T-cell (primary cell): ENCODE data around the gene ZNF385C. TPM values are rescaled to one million over a fixed set of nuclear protein-coding genes. Genes with fewer than 3 reads are reported as not detected.
A peak's percentile ranks its signal among the peaks of the same experiment; 100 is the strongest.

Source experiments
- ATAC-seq, 4 experiments: fragments of 200-7000 bp in 3 of 4; fragments of 150-1000 bp in 1 of 4; cut with Tn5 transposase; replicated peaks in 1 of 4; 1 replicate in 3 of 4; 2 replicates in 1 of 4; pipeline ENCODE4 v1.10.0; 2021; ENCODE audit warnings: moderate library complexity in 3 of 4, mild to moderate bottlenecking in 2 of 4, moderate number of reproducible peaks in 1 of 4
- CTCF ChIA-PET, 2 donors: fragments of 300-600 bp; sonication (Branson Sonifier 250); formaldehyde crosslinking; loops; one replicate each; lab custom pipeline; 2022; ENCODE audit warnings: antibody characterized with exemption in 2 of 2; lab: Charles Lee
- POLR2A ChIA-PET, 2 donors: fragments of 300-600 bp; sonication (Branson Sonifier 250); formaldehyde crosslinking; loops; one replicate each; lab custom pipeline; 2022; ENCODE audit warnings: antibody characterized with exemption in 2 of 2; lab: Charles Lee
- DNase-seq, 35 experiments: peaks; one replicate each; pipeline versions ENCODE4 v3.0.0 to v3.0.0-alpha.2; 2013 to 2023
- H3K27ac ChIP-seq: one replicate; pipeline ENCODE4 v1.5.1; 2013; ENCODE audit warnings: low read length
- H3K27me3 ChIP-seq, 2 experiments: replicated peaks in 1 of 2; 1 replicate in 1 of 2; 2 replicates in 1 of 2; pipeline versions ENCODE4 v1.6.1 to v1.7.0; 2013; ENCODE audit warnings: low read length in 1 of 2, mixed read lengths in 1 of 2; ENCODE audit not compliant: control insufficient read depth in 2 of 2, insufficient read depth in 2 of 2; ENCODE audit errors: extremely low read depth in 1 of 2
- H3K36me3 ChIP-seq, 2 donors: 1 replicate in 1 of 2; 2 replicates in 1 of 2; pipeline versions ENCODE4 v1.6.1 to v1.7.0; 2013; ENCODE audit warnings: low read length in 1 of 2; ENCODE audit not compliant: control insufficient read depth in 2 of 2, insufficient read depth in 1 of 2; ENCODE audit errors: extremely low read depth in 1 of 2
- H3K4me1 ChIP-seq, 2 experiments: 1 replicate in 1 of 2; 2 replicates in 1 of 2; pipeline versions ENCODE4 v1.6.1 to v1.7.0; 2013; ENCODE audit warnings: low read length in 2 of 2, mixed read lengths in 1 of 2; ENCODE audit not compliant: insufficient read depth in 2 of 2, control insufficient read depth in 1 of 2; ENCODE audit errors: extremely low read depth in 1 of 2
- H3K4me3 ChIP-seq, 2 donors: 1 replicate in 1 of 2; 2 replicates in 1 of 2; pipeline versions ENCODE4 v1.5.1 to v1.7.0; 2013; ENCODE audit warnings: mild to moderate bottlenecking in 2 of 2, low read length in 1 of 2, moderate library complexity in 1 of 2; ENCODE audit not compliant: control insufficient read depth in 1 of 2; ENCODE audit errors: extremely low read depth in 1 of 2
- H3K9me3 ChIP-seq: 2 replicates; pipeline ENCODE4 v1.7.0; 2013
- H3K27ac Mint-ChIP-seq, 2 donors: one replicate each; pipeline ENCODE4 v1.8.0; 2020 to 2021; ENCODE audit warnings: mild to moderate bottlenecking in 2 of 2, mixed read lengths in 2 of 2
- H3K27me3 Mint-ChIP-seq, 2 donors: one replicate each; pipeline ENCODE4 v1.8.0; 2021 to 2022; ENCODE audit warnings: mixed read lengths in 2 of 2
- H3K36me3 Mint-ChIP-seq: one replicate; pipeline ENCODE4 v1.8.0; 2021; ENCODE audit warnings: mixed read lengths
- H3K4me1 Mint-ChIP-seq, 3 donors: one replicate each; pipeline ENCODE4 v1.8.0; 2020 to 2022; ENCODE audit warnings: mixed read lengths in 3 of 3, mild to moderate bottlenecking in 1 of 3
- H3K4me3 Mint-ChIP-seq, 3 donors: one replicate each; pipeline ENCODE4 v1.8.0; 2020 to 2022; ENCODE audit warnings: mild to moderate bottlenecking in 3 of 3, mixed read lengths in 3 of 3, moderate library complexity in 3 of 3
- H3K9me3 Mint-ChIP-seq, 3 donors: one replicate each; pipeline ENCODE4 v1.8.0; 2020 to 2022; ENCODE audit warnings: mixed read lengths in 3 of 3
- WGBS: methylation state at CpG from one replicate; pipeline ENCODE4 v1.1.5; 2013; ENCODE audit warnings: missing lambda C conversion rate; ENCODE audit not compliant: insufficient coverage; 5-methylcytosine and 5-hydroxymethylcytosine counted together
- total RNA-seq, 35 experiments: library from RNA in 6 of 35; stranded (reverse) in 6 of 35; fragments of 120-200 nt in 1 of 35; gene quantifications; one replicate each; pipeline versions ENCODE4 v1.2.1 to v1.2.4 and lab custom pipeline; 2013 to 2026

Gene ZNF385C
- total RNA-seq, 5 donors from 2014 or later (not counting 1 experiment from before 2014, with no cell fraction given): 0.16 to 1.0 (median 0.46) TPM

- peaks cover 6 to 15% (median 9%) of the 10 kb centered on the region in 3 donors for H3K4me1 Mint-ChIP-seq
- POLR2A ChIA-PET: no interaction called here
- H3K36me3 ChIP-seq: no peaks in the 10 kb centered on the region
- no peak for ATAC-seq
- no peaks in the 10 kb centered on the region for H3K9me3 Mint-ChIP-seq
- no peak overlapping the region for H3K27ac ChIP-seq
- no peak for DNase-seq
- peak overlapping the region; percentile 71 to 80 (median 71) for H3K4me3 Mint-ChIP-seq
- H3K4me1 ChIP-seq: peaks cover 0 to 15% of the 10 kb centered on the region in 2 experiments
- H3K27me3 Mint-ChIP-seq: peaks cover 18 to 36% of the 10 kb centered on the region in 2 donors
- CTCF ChIA-PET: no interaction called here
- H3K27me3 ChIP-seq: peaks cover 0 to 44% of the 10 kb centered on the region in 2 experiments
- H3K36me3 Mint-ChIP-seq: no peaks in the 10 kb centered on the region
- H3K27ac Mint-ChIP-seq: peak overlapping the region in 1 of 2 donors; percentile 74
- no peaks in the 10 kb centered on the region for H3K9me3 ChIP-seq
- WGBS: 0% methylated on average over 4 of the region's 7 CpGs
- H3K4me3 ChIP-seq: peak overlapping the region; percentile 17 to 45
Measured at GRCh38 chr17:42049834-42050392, 48.4 kb downstream of the ZNF385C start.

- Histone ChIP-seq H3K27me3 (peaks cover 0 to 23% of the 10 kb centered on the region in 2 experiments), H3K36me3 (no peaks in the 10 kb centered on the region), H3K4me1 (peaks cover 0 to 15% of the 10 kb centered on the region in 2 experiments), H3K27ac (no peak overlapping the region), H3K9me3 (no peaks in the 10 kb centered on the region), H3K4me3 (no peak overlapping the region)
- WGBS: 87% methylated on average over 9 of the region's 12 CpGs
- H3K36me3 Mint-ChIP-seq: no peaks in the 10 kb centered on the region
- ChIA-PET CTCF (no interaction called here), POLR2A (interaction anchor here in 1 of 2 donors (0.7 kb wide), 1 partner anchor 137 kb away, joined by 3 read pairs; no protein-coding TSS in a partner anchor)
- peaks cover 6 to 15% (median 9%) of the 10 kb centered on the region in 3 donors for H3K4me1 Mint-ChIP-seq
- DNase-seq: no peak
- H3K27ac Mint-ChIP-seq: no peak overlapping the region
- ATAC-seq: no peak
- H3K9me3 Mint-ChIP-seq: no peaks in the 10 kb centered on the region
- peaks cover 9 to 20% of the 10 kb centered on the region in 2 donors for H3K27me3 Mint-ChIP-seq
- no peak overlapping the region for H3K4me3 Mint-ChIP-seq
Measured at GRCh38 chr17:42047343-42047742, 50.9 kb downstream of the ZNF385C start.

DNA sequence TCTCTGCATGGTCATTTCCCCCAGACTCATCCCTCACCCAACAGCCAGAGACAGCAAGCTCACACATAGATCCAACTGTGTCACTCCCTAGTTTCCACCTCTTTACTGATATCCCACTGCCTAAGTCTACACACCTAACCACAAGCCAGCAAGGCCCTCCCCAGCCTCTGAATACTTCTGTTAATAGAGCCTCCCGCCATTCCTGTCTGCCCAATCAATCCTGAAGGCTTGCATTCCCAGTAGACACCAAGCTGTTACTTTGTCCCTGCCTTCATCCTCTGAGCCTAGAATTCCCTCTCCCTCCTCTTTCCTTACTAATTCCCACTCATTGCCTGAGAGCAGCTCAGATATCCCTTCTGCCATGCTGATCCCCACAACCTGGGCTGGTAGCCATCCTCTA, 52.6 kb downstream of the ZNF385C start:
- ATAC-seq (no peak), DNase-seq (no peak)
- Mint-ChIP-seq H3K9me3 (no peaks in the 10 kb centered on the region), H3K36me3 (no peaks in the 10 kb centered on the region), H3K4me3 (no peak overlapping the region), H3K27me3 (peaks cover 0 to 10% of the 10 kb centered on the region in 2 donors), H3K4me1 (peaks cover 1 to 6% (median 4%) of the 10 kb centered on the region in 3 donors), H3K27ac (no peak overlapping the region)
- H3K36me3 ChIP-seq: no peaks in the 10 kb centered on the region
- H3K4me1 ChIP-seq: peaks cover 0 to 6% of the 10 kb centered on the region in 2 experiments
- 90% methylated on average over 1 of the region's 1 CpG for WGBS
- peaks cover 0 to 9% of the 10 kb centered on the region in 2 experiments for H3K27me3 ChIP-seq
- ChIA-PET CTCF (interaction anchor here in 1 of 2 donors (1.0 kb wide), 1 partner anchor 20 kb away, joined by 3 read pairs; no protein-coding TSS in a partner anchor), POLR2A (no interaction called here)
- no peaks in the 10 kb centered on the region for H3K9me3 ChIP-seq
- no peak overlapping the region for H3K27ac ChIP-seq
- no peak overlapping the region for H3K4me3 ChIP-seq

GRCh38 chr17:42042598-42043319, 55.5 kb downstream of the ZNF385C start:
- no peak overlapping the region for H3K27ac ChIP-seq
- Mint-ChIP-seq H3K4me3 (no peak overlapping the region), H3K4me1 (no peaks in the 10 kb centered on the region), H3K27ac (no peak overlapping the region), H3K27me3 (peaks cover 0 to 16% of the 10 kb centered on the region in 2 donors), H3K9me3 (no peaks in the 10 kb centered on the region), H3K36me3 (no peaks in the 10 kb centered on the region)
- H3K9me3 ChIP-seq: no peaks in the 10 kb centered on the region
- peaks cover 0 to 2% of the 10 kb centered on the region in 2 experiments for H3K4me1 ChIP-seq
- no peak overlapping the region for H3K4me3 ChIP-seq
- POLR2A ChIA-PET: no interaction called here
- WGBS: 87% methylated on average over 18 of the region's 20 CpGs
- ATAC-seq (no peak), DNase-seq (no peak)
- peaks cover 0 to 23% of the 10 kb centered on the region in 2 experiments for H3K27me3 ChIP-seq
- CTCF ChIA-PET: no interaction called here
- no peaks in the 10 kb centered on the region for H3K36me3 ChIP-seq

DNA sequence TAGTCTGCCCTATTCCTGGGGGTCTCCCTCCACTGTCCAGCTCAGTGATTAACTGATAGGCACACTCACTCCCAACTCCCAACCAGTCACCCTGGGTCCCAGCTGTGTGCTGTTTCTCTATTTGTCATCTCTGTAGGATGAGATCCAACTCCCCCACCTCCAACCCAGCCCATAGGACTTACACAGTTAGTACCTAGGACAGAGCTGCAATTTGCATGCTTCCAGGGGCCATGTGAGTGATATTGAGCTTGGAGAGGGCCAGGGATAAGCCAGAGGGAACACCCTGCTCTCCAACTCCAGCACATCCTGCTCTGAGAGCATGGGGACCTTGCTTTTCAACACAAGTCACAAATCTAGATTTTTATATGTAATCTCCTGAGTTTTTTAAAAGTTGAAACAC, 56.7 kb downstream of the ZNF385C start:
- no peaks in the 10 kb centered on the region for H3K9me3 ChIP-seq
- no peak overlapping the region for H3K4me3 ChIP-seq
- DNase-seq (no peak), ATAC-seq (no peak)
- POLR2A ChIA-PET: interaction anchor here in 1 of 2 donors (0.6 kb wide), 1 partner anchor 356 kb away, joined by 3 read pairs; no protein-coding TSS in a partner anchor
- Mint-ChIP-seq H3K27ac (no peak overlapping the region), H3K36me3 (no peaks in the 10 kb centered on the region), H3K27me3 (peaks cover 0 to 18% of the 10 kb centered on the region in 2 donors), H3K4me3 (no peak overlapping the region), H3K9me3 (no peaks in the 10 kb centered on the region), H3K4me1 (no peaks in the 10 kb centered on the region)
- H3K36me3 ChIP-seq: no peaks in the 10 kb centered on the region
- CTCF ChIA-PET: no interaction called here
- H3K27ac ChIP-seq: no peak overlapping the region
- H3K27me3 ChIP-seq: peaks cover 0 to 29% of the 10 kb centered on the region in 2 experiments
- H3K4me1 ChIP-seq: peaks cover 0 to 2% of the 10 kb centered on the region in 2 experiments

GRCh38 chr17:42040818-42041217, 57.5 kb downstream of the ZNF385C start:
- POLR2A ChIA-PET: no interaction called here

More at GRCh38 chr17:42040818-42041217, 57.5 kb downstream of the ZNF385C start:
- H3K4me1 ChIP-seq: peaks cover 0 to 2% of the 10 kb centered on the region in 2 experiments
- no peaks in the 10 kb centered on the region for H3K9me3 Mint-ChIP-seq
- H3K27ac Mint-ChIP-seq: no peak overlapping the region
- H3K4me3 Mint-ChIP-seq: no peak overlapping the region
- no peaks in the 10 kb centered on the region for H3K4me1 Mint-ChIP-seq
- peaks cover 0 to 18% of the 10 kb centered on the region in 2 donors for H3K27me3 Mint-ChIP-seq
- CTCF ChIA-PET: no interaction called here
- H3K27me3 ChIP-seq: peaks cover 0 to 29% of the 10 kb centered on the region in 2 experiments
- H3K27ac ChIP-seq: no peak overlapping the region
- no peak overlapping the region for H3K4me3 ChIP-seq
- no peaks in the 10 kb centered on the region for H3K36me3 ChIP-seq
- DNase-seq (no peak), ATAC-seq (no peak)
- WGBS: 93% methylated on average over 9 of the region's 10 CpGs
- no peaks in the 10 kb centered on the region for H3K36me3 Mint-ChIP-seq
- H3K9me3 ChIP-seq: no peaks in the 10 kb centered on the region
